K562 (cell line): ENCODE data around the gene SHLD1. TPM values are rescaled to one million over a fixed set of nuclear protein-coding genes. Genes with fewer than 3 reads are reported as not detected.

Experiments used
- BRD9 ChIP-seq: fragments of 450-650 bp; IDR thresholded peaks from 2 replicates; pipeline ENCODE4 v1.6.1; 2018; ENCODE audit warnings: low read depth; ENCODE audit not compliant: partially characterized antibody
- PHB2 ChIP-seq: fragments of 450-650 bp; IDR thresholded peaks from 2 replicates; pipeline ENCODE4 v1.6.1; 2017; ENCODE audit warnings: low read depth
- PREB ChIP-seq: sonication (generic); formaldehyde crosslinking; IDR thresholded peaks from 2 replicates; pipeline ENCODE4 v1.8.1; 2023; ENCODE audit warnings: mild to moderate bottlenecking, missing genetic modification reagents
- RBM39 ChIP-seq: fragments of 200-400 bp; formaldehyde crosslinking; optimal IDR thresholded peaks from 2 replicates; pipeline ENCODE3; 2018; ENCODE audit warnings: low read depth, low read length
- SPI1 ChIP-seq: IDR thresholded peaks from 2 replicates; pipeline ENCODE4 v1.6.1; 2011; ENCODE audit warnings: low read depth, low read length, control low read depth, borderline replicate concordance
- ZBTB1 ChIP-seq: sonication (generic); formaldehyde crosslinking; IDR thresholded peaks from 2 replicates; pipeline ENCODE4 v1.8.1; 2023; ENCODE audit warnings: missing genetic modification reagents, low read depth, mild to moderate bottlenecking, borderline replicate concordance
- ZBTB40 ChIP-seq, 2 experiments: fragments of 450-650 bp in 1 of 2; sonication (generic) in 1 of 2; formaldehyde crosslinking in 1 of 2; IDR thresholded peaks; 2 replicates each; pipeline versions ENCODE4 v1.7.1 to v1.9.0; 2016 to 2022; ENCODE audit warnings: inconsistent platforms in 1 of 2, mild to moderate bottlenecking in 1 of 2, missing genetic modification reagents in 1 of 2
- ZFPM2 ChIP-seq: fragments of 250-450 bp; sonication (Bioruptor Pico); IDR thresholded peaks from 2 replicates; pipeline ENCODE4 v1.5.1; 2022; ENCODE audit warnings: mild to moderate bottlenecking
- ZNF143 ChIP-seq: sonication (generic); formaldehyde crosslinking; IDR thresholded peaks from 2 replicates; pipeline ENCODE4 v1.9.0; 2022; ENCODE audit warnings: mild to moderate bottlenecking, missing genetic modification reagents
- ZNF263 ChIP-seq: sonication (generic); formaldehyde crosslinking; IDR thresholded peaks from 2 replicates; pipeline ENCODE4 v1.8.0; 2022; ENCODE audit warnings: mild to moderate bottlenecking, missing genetic modification reagents, borderline replicate concordance
- ZNF384 ChIP-seq: IDR thresholded peaks from 2 replicates; pipeline ENCODE4 v1.6.1; 2012; ENCODE audit warnings: low read depth, low read length, improper control_type of control experiment
- polyA plus RNA-seq, 8 experiments: library from polyadenylated mRNA; depleted of rRNA in 4 of 8; stranded (reverse) in 5 of 8; unstranded in 3 of 8; fragments of >200 nt; fragmentation: Nextera tagmentation in 2 of 8; fragmentation: Illumina TruSeq in 1 of 8; extraction: Ambion mirVana in 2 of 8; extraction: Trizol in 1 of 8; gene quantifications; 2 replicates each; pipeline versions ENCODE4 v1.2.1 to v1.2.3, GENCODE V29; 2011 to 2014; ENCODE audit warnings: inconsistent platforms in 1 of 8, missing spikeins in 1 of 8
- total RNA-seq, 7 experiments: library from RNA; depleted of rRNA in 6 of 7; stranded (reverse); fragments of >200 nt in 6 of 7; fragmentation: Illumina TruSeq in 2 of 7; extraction: Trizol in 2 of 7; gene quantifications; 2 replicates each; pipeline versions ENCODE4 v1.2.1 to v1.2.3, GENCODE V29; 2011 to 2021; ENCODE audit warnings: low replicate concordance in 1 of 7
- TF ChIP-seq, protein P1 (sequence below): sonication (generic); formaldehyde crosslinking; IDR thresholded peaks from 2 replicates; pipeline ENCODE4 v1.8.0; 2022; ENCODE audit warnings: missing genetic modification reagents, mild to moderate bottlenecking, borderline replicate concordance
- TF ChIP-seq, protein P2 (sequence below), 2 experiments: IDR thresholded peaks; 2 replicates each; pipeline ENCODE4 v1.6.1; 2012; ENCODE audit warnings: improper control_type of control experiment in 2 of 2, low read depth in 2 of 2, low read length in 2 of 2, borderline replicate concordance in 1 of 2

Gene SHLD1
- total and polyA plus RNA-seq, 9 of the 15 experiments (the other 6 are each of a cell fraction or from before 2014, with no cell fraction given): 3.7 to 21.6 (median 8.2) TPM

- TF ChIP-seq PREB (CRISPR knock-in tag) (no peak), ZFPM2 (CRISPR knock-in tag) (no peak), ZNF143 (CRISPR knock-in tag) (no peak), PHB2 (no peak), BRD9 (no peak), ZNF384 (no peak), RBM39 (no peak), SPI1 (no peak), ZBTB40 (IDR thresholded peaks at IDR 0.05) (peak; percentile 92), ZBTB40 (CRISPR knock-in tag; IDR thresholded peaks at IDR 0.05) (no peak), ZNF263 (no peak), ZBTB1 (CRISPR knock-in tag) (no peak)
- TF ChIP-seq, protein P1, sequence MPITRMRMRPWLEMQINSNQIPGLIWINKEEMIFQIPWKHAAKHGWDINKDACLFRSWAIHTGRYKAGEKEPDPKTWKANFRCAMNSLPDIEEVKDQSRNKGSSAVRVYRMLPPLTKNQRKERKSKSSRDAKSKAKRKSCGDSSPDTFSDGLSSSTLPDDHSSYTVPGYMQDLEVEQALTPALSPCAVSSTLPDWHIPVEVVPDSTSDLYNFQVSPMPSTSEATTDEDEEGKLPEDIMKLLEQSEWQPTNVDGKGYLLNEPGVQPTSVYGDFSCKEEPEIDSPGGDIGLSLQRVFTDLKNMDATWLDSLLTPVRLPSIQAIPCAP (CRISPR knock-in tag): no peak
- TF ChIP-seq, protein P2, sequence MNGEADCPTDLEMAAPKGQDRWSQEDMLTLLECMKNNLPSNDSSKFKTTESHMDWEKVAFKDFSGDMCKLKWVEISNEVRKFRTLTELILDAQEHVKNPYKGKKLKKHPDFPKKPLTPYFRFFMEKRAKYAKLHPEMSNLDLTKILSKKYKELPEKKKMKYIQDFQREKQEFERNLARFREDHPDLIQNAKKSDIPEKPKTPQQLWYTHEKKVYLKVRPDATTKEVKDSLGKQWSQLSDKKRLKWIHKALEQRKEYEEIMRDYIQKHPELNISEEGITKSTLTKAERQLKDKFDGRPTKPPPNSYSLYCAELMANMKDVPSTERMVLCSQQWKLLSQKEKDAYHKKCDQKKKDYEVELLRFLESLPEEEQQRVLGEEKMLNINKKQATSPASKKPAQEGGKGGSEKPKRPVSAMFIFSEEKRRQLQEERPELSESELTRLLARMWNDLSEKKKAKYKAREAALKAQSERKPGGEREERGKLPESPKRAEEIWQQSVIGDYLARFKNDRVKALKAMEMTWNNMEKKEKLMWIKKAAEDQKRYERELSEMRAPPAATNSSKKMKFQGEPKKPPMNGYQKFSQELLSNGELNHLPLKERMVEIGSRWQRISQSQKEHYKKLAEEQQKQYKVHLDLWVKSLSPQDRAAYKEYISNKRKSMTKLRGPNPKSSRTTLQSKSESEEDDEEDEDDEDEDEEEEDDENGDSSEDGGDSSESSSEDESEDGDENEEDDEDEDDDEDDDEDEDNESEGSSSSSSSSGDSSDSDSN (IDR thresholded peaks at IDR 0.05; ENCODE audit: borderline replicate concordance in 1 of 2, low read depth in 2 of 2, low read length in 2 of 2): no peak
Observed at GRCh38 chr20:5749952-5750779, at the start of gene SHLD1 (continued).
